Muscle layer of colon (tissue), 2 donors: Measurements from ENCODE around the gene SLC25A45.
A peak's percentile ranks its signal among the peaks of the same experiment; 100 is the strongest.

ENCODE experiments used
- H3K27ac ChIP-seq: one replicate; pipeline ENCODE4 v1.7.0; 2013; ENCODE audit warnings: low read depth, mild to moderate bottlenecking, low read length, moderate library complexity
- H3K27me3 ChIP-seq, 2 donors: one replicate each; pipeline ENCODE4 v1.7.0; 2013; ENCODE audit warnings: low read length in 2 of 2, mild to moderate bottlenecking in 2 of 2; ENCODE audit not compliant: insufficient read depth in 2 of 2, control insufficient read depth in 1 of 2
- H3K36me3 ChIP-seq: one replicate; pipeline ENCODE4 v1.7.0; 2013; ENCODE audit warnings: mild to moderate bottlenecking, low read length; ENCODE audit not compliant: insufficient read depth
- H3K4me1 ChIP-seq: one replicate; pipeline ENCODE4 v1.7.0; 2013; ENCODE audit warnings: mild to moderate bottlenecking, low read length; ENCODE audit not compliant: insufficient read depth
- H3K4me3 ChIP-seq, 2 donors: one replicate each; pipeline ENCODE4 v1.7.0; 2013; ENCODE audit warnings: low read length in 2 of 2, low read depth in 1 of 2, mild to moderate bottlenecking in 1 of 2, moderate library complexity in 1 of 2
- H3K9ac ChIP-seq: one replicate; pipeline ENCODE4 v1.7.0; 2013; ENCODE audit warnings: low read length
- H3K9me3 ChIP-seq: one replicate; pipeline ENCODE4 v1.7.0; 2013; ENCODE audit warnings: mild to moderate bottlenecking, low read length
- donor health status: abdominal sarcoma.
- donor health status: Adenocarcinoma of cecum.

The SLC25A45 gene

GRCh38 chr11:65419772-65420481, 37.5 kb upstream of the SLC25A45 start:
- H3K4me1 ChIP-seq = peaks cover 52% of the 10 kb centered on the region
- H3K36me3 ChIP-seq = peaks cover 6% of the 10 kb centered on the region
- H3K27ac ChIP-seq = peak overlapping the region; percentile 100
- no peaks in the 10 kb centered on the region for H3K27me3 ChIP-seq
- H3K4me3 ChIP-seq = peak overlapping the region in 1 of 2 donors; percentile 53
- no peaks in the 10 kb centered on the region for H3K9me3 ChIP-seq
- H3K9ac ChIP-seq = peak overlapping the region; percentile 89

GRCh38 chr11:65419460-65419771, 37.0 kb upstream of the SLC25A45 start:
- Histone ChIP-seq H3K4me1 (peaks cover 52% of the 10 kb centered on the region), H3K4me3 (peak overlapping the region; percentile 21 to 53), H3K27me3 (no peaks in the 10 kb centered on the region), H3K9me3 (no peaks in the 10 kb centered on the region), H3K36me3 (peaks cover 3% of the 10 kb centered on the region), H3K27ac (peak overlapping the region; percentile 100), H3K9ac (peak overlapping the region; percentile 89)

- Histone ChIP-seq H3K27ac (peak overlapping the region; percentile 100), H3K9me3 (no peaks in the 10 kb centered on the region), H3K27me3 (no peaks in the 10 kb centered on the region), H3K4me1 (peaks cover 52% of the 10 kb centered on the region), H3K9ac (peak overlapping the region; percentile 89), H3K36me3 (no peaks in the 10 kb centered on the region), H3K4me3 (peak overlapping the region; percentile 21 to 53)
Observed at GRCh38 chr11:65418681-65419459, 36.4 kb upstream of the SLC25A45 start.

- H3K36me3 ChIP-seq = no peaks in the 10 kb centered on the region
- peak overlapping the region; percentile 9 to 53 for H3K4me3 ChIP-seq
- H3K9ac ChIP-seq = peak overlapping the region; percentile 89
- H3K27me3 ChIP-seq = no peaks in the 10 kb centered on the region
- no peaks in the 10 kb centered on the region for H3K9me3 ChIP-seq
- H3K27ac ChIP-seq = peak overlapping the region; percentile 100
- H3K4me1 ChIP-seq = peaks cover 52% of the 10 kb centered on the region
Observed at GRCh38 chr11:65418431-65418680, 35.9 kb upstream of the SLC25A45 start.

- Histone ChIP-seq H3K4me3 (peak overlapping the region in 1 of 2 donors; percentile 53), H3K9me3 (no peaks in the 10 kb centered on the region), H3K9ac (peak overlapping the region; percentile 89), H3K27ac (peak overlapping the region; percentile 100), H3K4me1 (peaks cover 52% of the 10 kb centered on the region), H3K36me3 (no peaks in the 10 kb centered on the region), H3K27me3 (no peaks in the 10 kb centered on the region)
Observed at GRCh38 chr11:65417702-65418430, 35.4 kb upstream of the SLC25A45 start.

GRCh38 chr11:65416841-65417701, 34.6 kb upstream of the SLC25A45 start:
- Histone ChIP-seq H3K36me3 (peaks cover 2% of the 10 kb centered on the region), H3K4me3 (peak overlapping the region; percentile 11 to 53), H3K4me1 (peaks cover 52% of the 10 kb centered on the region), H3K27me3 (no peaks in the 10 kb centered on the region), H3K27ac (peak overlapping the region; percentile 100), H3K9me3 (no peaks in the 10 kb centered on the region), H3K9ac (peak overlapping the region; percentile 89)

GRCh38 chr11:65416341-65416824, 33.9 kb upstream of the SLC25A45 start:
- Histone ChIP-seq H3K27ac (peak overlapping the region; percentile 100), H3K36me3 (peaks cover 3% of the 10 kb centered on the region), H3K27me3 (no peaks in the 10 kb centered on the region), H3K4me1 (peaks cover 52% of the 10 kb centered on the region), H3K9ac (peak overlapping the region; percentile 89), H3K9me3 (no peaks in the 10 kb centered on the region), H3K4me3 (peak overlapping the region; percentile 11 to 53)

- Histone ChIP-seq H3K9ac (no peak overlapping the region), H3K36me3 (peaks cover 3% of the 10 kb centered on the region), H3K27me3 (no peaks in the 10 kb centered on the region), H3K9me3 (no peaks in the 10 kb centered on the region), H3K4me3 (peak overlapping the region; percentile 11 to 53), H3K27ac (peak overlapping the region; percentile 100), H3K4me1 (peaks cover 49% of the 10 kb centered on the region)
Observed at GRCh38 chr11:65415499-65416340, 33.3 kb upstream of the SLC25A45 start.

- Histone ChIP-seq H3K27ac (no peak overlapping the region), H3K4me1 (peaks cover 42% of the 10 kb centered on the region), H3K9ac (no peak overlapping the region)
Observed at GRCh38 chr11:65414776-65415498, 32.5 kb upstream of the SLC25A45 start.

More at GRCh38 chr11:65414776-65415498, 32.5 kb upstream of the SLC25A45 start:
- Histone ChIP-seq H3K4me3 (no peak overlapping the region), H3K36me3 (peaks cover 3% of the 10 kb centered on the region), H3K27me3 (no peaks in the 10 kb centered on the region), H3K9me3 (no peaks in the 10 kb centered on the region)
